ENCODE data around the gene SPAG8. TPM values are rescaled to one million over a fixed set of nuclear protein-coding genes. Genes with fewer than 3 reads are reported as not detected.

The SPAG8 gene
- polyA plus RNA-seq, 2 of the 4 experiments (the other 2 are of a cell fraction): 0.31 to 0.45 TPM

DNA sequence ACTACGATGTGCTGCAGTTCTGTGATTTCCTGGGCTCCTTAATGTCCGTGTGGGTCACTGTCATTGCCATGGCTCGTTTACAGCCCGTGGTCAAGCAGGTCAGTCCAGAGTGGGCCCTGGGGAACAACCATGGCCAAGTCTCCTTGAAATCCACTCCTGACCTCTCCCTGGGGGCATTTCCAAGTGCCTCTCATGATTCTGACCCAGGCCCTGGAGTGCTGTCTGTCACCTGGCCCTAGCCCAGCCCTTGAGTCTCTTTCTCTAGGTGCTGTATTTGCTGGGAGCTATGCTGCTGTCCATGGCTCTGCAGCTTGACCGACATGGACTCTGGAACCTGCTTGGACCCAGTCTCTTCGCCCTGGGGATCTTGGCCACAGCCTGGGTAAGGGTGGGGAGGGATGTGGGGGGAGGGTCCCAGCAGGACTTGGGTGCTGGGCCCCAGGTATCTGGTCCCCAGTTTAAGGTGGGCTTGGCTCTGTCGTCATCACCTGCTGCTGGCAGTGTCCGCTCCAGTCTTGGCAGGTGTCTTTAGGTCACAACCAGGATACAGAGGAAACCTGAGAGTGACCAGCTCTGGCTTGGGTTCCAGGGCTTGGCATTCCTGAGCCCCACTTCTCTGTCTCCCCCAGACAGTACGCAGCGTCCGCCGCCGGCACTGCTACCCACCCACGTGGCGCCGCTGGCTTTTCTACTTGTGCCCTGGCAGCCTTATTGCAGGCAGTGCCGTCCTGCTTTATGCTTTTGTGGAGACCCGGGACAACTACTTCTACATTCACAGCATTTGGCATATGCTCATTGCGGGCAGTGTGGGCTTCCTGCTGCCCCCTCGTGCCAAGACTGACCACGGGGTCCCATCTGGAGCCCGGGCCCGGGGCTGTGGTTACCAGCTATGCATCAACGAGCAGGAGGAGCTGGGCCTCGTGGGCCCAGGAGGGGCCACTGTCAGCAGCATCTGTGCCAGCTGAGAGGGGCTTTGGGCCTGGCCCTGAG, 41.1 kb upstream of the SPAG8 start:
- no peak for ATAC-seq
- CTCF ChIA-PET: interaction anchor here (1.2 to 1.3 kb wide), 2 partner anchors 24 to 63 kb away, joined by 3 to 4 read pairs; no protein-coding TSS in a partner anchor

GRCh38 chr9:35852267-35852815, 40.3 kb upstream of the SPAG8 start:
- Histone ChIP-seq H3K27ac (no peak overlapping the region), H3K4me1 (no peaks in the 10 kb centered on the region), H3K4me3 (no peak overlapping the region), H3K9me3 (no peaks in the 10 kb centered on the region), H3K4me2 (no peak overlapping the region)
- WGBS (ENCODE audit: missing lambda C conversion rate): 85% methylated on average over 2 of the region's 2 CpGs
- ChIA-PET POLR2A (no interaction called here), CTCF (interaction anchor here (0.7 to 1.3 kb wide), 4 partner anchors 19 to 31 kb away, joined by 3 to 6 read pairs (median 4); partner anchors contain the start of genes FAM221B and TMEM8B)
- ATAC-seq (no peak), DNase-seq (ENCODE audit: low read depth in 1 of 2, low spot score in 1 of 2) (no peak), FAIRE-seq (no peak)
- TF ChIP-seq, protein P1, sequence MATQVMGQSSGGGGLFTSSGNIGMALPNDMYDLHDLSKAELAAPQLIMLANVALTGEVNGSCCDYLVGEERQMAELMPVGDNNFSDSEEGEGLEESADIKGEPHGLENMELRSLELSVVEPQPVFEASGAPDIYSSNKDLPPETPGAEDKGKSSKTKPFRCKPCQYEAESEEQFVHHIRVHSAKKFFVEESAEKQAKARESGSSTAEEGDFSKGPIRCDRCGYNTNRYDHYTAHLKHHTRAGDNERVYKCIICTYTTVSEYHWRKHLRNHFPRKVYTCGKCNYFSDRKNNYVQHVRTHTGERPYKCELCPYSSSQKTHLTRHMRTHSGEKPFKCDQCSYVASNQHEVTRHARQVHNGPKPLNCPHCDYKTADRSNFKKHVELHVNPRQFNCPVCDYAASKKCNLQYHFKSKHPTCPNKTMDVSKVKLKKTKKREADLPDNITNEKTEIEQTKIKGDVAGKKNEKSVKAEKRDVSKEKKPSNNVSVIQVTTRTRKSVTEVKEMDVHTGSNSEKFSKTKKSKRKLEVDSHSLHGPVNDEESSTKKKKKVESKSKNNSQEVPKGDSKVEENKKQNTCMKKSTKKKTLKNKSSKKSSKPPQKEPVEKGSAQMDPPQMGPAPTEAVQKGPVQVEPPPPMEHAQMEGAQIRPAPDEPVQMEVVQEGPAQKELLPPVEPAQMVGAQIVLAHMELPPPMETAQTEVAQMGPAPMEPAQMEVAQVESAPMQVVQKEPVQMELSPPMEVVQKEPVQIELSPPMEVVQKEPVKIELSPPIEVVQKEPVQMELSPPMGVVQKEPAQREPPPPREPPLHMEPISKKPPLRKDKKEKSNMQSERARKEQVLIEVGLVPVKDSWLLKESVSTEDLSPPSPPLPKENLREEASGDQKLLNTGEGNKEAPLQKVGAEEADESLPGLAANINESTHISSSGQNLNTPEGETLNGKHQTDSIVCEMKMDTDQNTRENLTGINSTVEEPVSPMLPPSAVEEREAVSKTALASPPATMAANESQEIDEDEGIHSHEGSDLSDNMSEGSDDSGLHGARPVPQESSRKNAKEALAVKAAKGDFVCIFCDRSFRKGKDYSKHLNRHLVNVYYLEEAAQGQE (IDR thresholded peaks at IDR 0.05): no peak
- TF ChIP-seq NPAS2 (CRISPR knock-in tag; IDR thresholded peaks at IDR 0.05; ENCODE audit: borderline replicate concordance): no peak
- no peak for TF ChIP-seq NFE2L2 (conservative IDR thresholded peaks at IDR 0.05; ENCODE audit: low read length)
- TF ChIP-seq BCL3 (IDR thresholded peaks at IDR 0.05): no peak
- TF ChIP-seq TFCP2L1 (CRISPR knock-in tag; IDR thresholded peaks at IDR 0.05): no peak
- no peak for TF ChIP-seq FOXS1 (CRISPR knock-in tag; IDR thresholded peaks at IDR 0.05)
- TF ChIP-seq SMC3 (IDR thresholded peaks at IDR 0.05): no peak
- no peak for TF ChIP-seq ESRRA (IDR thresholded peaks at IDR 0.05; ENCODE audit: borderline replicate concordance, low read length)
- TF ChIP-seq HOXB13 (CRISPR knock-in tag; IDR thresholded peaks at IDR 0.05; ENCODE audit: low read depth): no peak
- TF ChIP-seq EHF (CRISPR knock-in tag; IDR thresholded peaks at IDR 0.05): no peak
- no peak for TF ChIP-seq E2F6 (IDR thresholded peaks at IDR 0.05; ENCODE audit: borderline replicate concordance, low read depth)
- TF ChIP-seq RNF2 (IDR thresholded peaks at IDR 0.05; ENCODE audit: borderline replicate concordance, low read depth): no peak
- no peak for TF ChIP-seq ZSCAN20 (CRISPR knock-in tag; IDR thresholded peaks at IDR 0.05)
- TF ChIP-seq CEBPB (IDR thresholded peaks at IDR 0.05): no peak

More for the DNA sequence above, 41.1 kb upstream of the SPAG8 start:
- DNase-seq (ENCODE audit: low read depth in 1 of 2, low spot score in 1 of 2): no peak
- Histone ChIP-seq H3K4me3 (no peak overlapping the region), H3K4me1 (no peaks in the 10 kb centered on the region), H3K27ac (no peak overlapping the region), H3K4me2 (no peak overlapping the region), H3K9me3 (no peaks in the 10 kb centered on the region)
- 64% methylated on average over 21 of the region's 25 CpGs for WGBS (ENCODE audit: missing lambda C conversion rate)
- TF ChIP-seq TFCP2L1 (CRISPR knock-in tag; IDR thresholded peaks at IDR 0.05): no peak
- TF ChIP-seq EHMT2 (IDR thresholded peaks at IDR 0.05; ENCODE audit: low read depth): no peak
- TF ChIP-seq FOXS1 (CRISPR knock-in tag; IDR thresholded peaks at IDR 0.05): no peak
- no peak for TF ChIP-seq PBX3 (IDR thresholded peaks at IDR 0.05)
- TF ChIP-seq HEYL (CRISPR knock-in tag; IDR thresholded peaks at IDR 0.05): no peak
- no peak for TF ChIP-seq EHF (CRISPR knock-in tag; IDR thresholded peaks at IDR 0.05)
- TF ChIP-seq SMC3 (IDR thresholded peaks at IDR 0.05): no peak
- TF ChIP-seq ATOH8 (CRISPR knock-in tag; IDR thresholded peaks at IDR 0.05; ENCODE audit: low read depth): no peak
- TF ChIP-seq ZFP36 (IDR thresholded peaks at IDR 0.05; ENCODE audit: borderline replicate concordance, partially characterized antibody): no peak
- no peak for TF ChIP-seq NR3C1 (IDR thresholded peaks at IDR 0.05)
- no peak for TF ChIP-seq JUNB (IDR thresholded peaks at IDR 0.05)
- TF ChIP-seq ZC3H11A (IDR thresholded peaks at IDR 0.05): no peak
- no peak for TF ChIP-seq E2F6 (IDR thresholded peaks at IDR 0.05; ENCODE audit: borderline replicate concordance, low read depth)
- TF ChIP-seq POLR2A (IDR thresholded peaks at IDR 0.05; ENCODE audit: low read length): no peak
- no peak for TF ChIP-seq NFE2L2 (conservative IDR thresholded peaks at IDR 0.05; ENCODE audit: low read length)
- TF ChIP-seq RAD21 (conservative IDR thresholded peaks at IDR 0.05 in 1 of 2, IDR thresholded peaks at IDR 0.05 in 1 of 2): no peak
- no peak for TF ChIP-seq FOSL2 (IDR thresholded peaks at IDR 0.05)
- TF ChIP-seq FOSL2 (CRISPR knock-in tag; IDR thresholded peaks at IDR 0.05): no peak
- no peak for TF ChIP-seq CBX8 (IDR thresholded peaks at IDR 0.05)
- TF ChIP-seq CBX2 (IDR thresholded peaks at IDR 0.05; ENCODE audit: borderline replicate concordance, low read depth): no peak
- FAIRE-seq: no peak
- POLR2A ChIA-PET: no interaction called here
